ENCODE measurements around the gene MYL6B. TPM values are rescaled to one million over a fixed set of nuclear protein-coding genes. Genes with fewer than 3 reads are reported as not detected.

The MYL6B gene
- total and polyA plus RNA-seq, 12 donors, result 31.9 to 64.0 (median 49.9) TPM

DNA sequence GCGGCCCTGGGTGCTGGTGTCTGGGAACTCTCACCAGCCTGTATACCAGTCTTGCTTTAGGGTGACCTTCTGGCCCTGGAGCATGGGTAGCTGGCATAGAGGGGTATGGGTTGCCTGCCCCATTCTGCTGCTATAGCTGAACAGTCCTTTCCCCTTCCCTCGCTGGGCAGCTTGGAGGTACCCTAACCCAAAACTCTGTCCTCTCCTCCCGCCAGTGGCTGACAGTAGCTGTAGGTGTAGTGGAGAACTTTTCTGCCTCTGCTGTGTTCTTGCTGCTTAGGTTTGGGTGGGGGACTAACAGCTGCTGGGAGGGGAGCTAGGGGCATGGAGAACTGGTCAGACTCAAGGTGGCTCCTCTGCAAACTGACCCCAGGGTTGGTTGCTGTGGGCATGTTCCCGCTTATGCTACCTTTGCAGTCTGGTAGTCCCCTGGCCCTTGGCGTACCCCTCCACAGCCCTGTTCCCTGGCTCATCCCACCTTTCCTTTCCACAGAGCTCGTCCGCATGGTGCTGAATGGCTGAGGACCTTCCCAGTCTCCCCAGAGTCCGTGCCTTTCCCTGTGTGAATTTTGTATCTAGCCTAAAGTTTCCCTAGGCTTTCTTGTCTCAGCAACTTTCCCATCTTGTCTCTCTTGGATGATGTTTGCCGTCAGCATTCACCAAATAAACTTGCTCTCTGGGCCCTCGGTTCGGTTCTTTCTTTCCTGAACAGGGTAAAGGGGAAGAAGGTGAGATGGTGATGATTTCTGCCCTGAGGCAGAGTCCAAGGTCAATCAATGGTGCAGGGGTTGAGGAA, 8.7 kb downstream of the MYL6B start:
- DNase-seq, result no peak
- H3K4me1 ChIP-seq, result peaks cover 20 to 64% (median 40%) of the 10 kb centered on the region in 9 donors
- H3K4me3 ChIP-seq, result peak overlapping the region; percentile 73 to 98 (median 91)
- TF ChIP-seq, protein P1, sequence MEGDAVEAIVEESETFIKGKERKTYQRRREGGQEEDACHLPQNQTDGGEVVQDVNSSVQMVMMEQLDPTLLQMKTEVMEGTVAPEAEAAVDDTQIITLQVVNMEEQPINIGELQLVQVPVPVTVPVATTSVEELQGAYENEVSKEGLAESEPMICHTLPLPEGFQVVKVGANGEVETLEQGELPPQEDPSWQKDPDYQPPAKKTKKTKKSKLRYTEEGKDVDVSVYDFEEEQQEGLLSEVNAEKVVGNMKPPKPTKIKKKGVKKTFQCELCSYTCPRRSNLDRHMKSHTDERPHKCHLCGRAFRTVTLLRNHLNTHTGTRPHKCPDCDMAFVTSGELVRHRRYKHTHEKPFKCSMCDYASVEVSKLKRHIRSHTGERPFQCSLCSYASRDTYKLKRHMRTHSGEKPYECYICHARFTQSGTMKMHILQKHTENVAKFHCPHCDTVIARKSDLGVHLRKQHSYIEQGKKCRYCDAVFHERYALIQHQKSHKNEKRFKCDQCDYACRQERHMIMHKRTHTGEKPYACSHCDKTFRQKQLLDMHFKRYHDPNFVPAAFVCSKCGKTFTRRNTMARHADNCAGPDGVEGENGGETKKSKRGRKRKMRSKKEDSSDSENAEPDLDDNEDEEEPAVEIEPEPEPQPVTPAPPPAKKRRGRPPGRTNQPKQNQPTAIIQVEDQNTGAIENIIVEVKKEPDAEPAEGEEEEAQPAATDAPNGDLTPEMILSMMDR (IDR thresholded peaks at IDR 0.05), result no peak
- H3K36me3 ChIP-seq, result peaks cover 8 to 70% (median 63%) of the 10 kb centered on the region in 9 donors
- intact Hi-C loops (cut with DNase I), result loop anchor here in 2 of 10 donors (2.0 kb wide), 2 partner anchors 28 to 42 kb away; partner anchors contain the start of genes SMARCC2 (in 2 of the 2) and ZC3H10 (in 1 of the 2)
- peak overlapping the region in 9 of 10 donors; percentile 93 to 99 (median 97) for H3K27ac ChIP-seq
- ATAC-seq, result no peak
- no peaks in the 10 kb centered on the region for H3K9me3 ChIP-seq
- H3K27me3 ChIP-seq, result no peaks in the 10 kb centered on the region
- WGBS, 2 donors, result 38 to 48% methylated on average over 11 of the region's 11 CpGs

DNA sequence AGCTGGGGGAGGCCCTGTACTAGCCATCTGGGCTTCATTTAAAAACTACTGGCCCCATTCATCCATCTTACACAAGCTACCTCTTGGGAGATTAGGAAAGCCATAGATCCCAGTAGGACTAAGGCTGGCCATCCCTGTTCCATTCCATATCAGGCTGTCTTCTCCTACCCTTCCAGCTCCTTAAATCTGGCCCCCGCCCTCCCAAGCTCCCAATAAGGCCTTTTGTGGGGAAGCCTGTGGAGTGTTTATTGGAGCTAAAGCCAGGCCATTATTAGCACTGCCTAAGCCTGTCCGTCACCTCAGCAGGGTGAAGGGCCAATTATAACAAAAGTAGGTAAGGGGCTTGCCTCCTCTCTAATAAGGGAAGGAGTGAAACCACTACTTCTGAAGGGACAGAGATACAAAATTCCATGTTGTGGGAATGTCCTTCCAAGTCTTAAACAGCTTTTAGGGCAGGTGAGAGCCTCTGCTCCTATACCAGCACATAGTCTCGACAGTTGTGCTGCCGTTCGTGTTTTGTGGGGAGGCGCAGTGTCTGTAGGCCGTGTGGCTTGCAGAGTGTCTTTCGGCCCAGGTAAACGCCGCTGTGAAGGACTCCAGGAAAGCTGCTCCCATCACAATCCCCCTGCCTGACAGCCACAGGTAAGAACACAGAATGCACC, 9.4 kb downstream of the MYL6B start:
- 59 to 70% methylated on average over 10 of the region's 10 CpGs for WGBS, 2 donors
- Histone ChIP-seq H3K36me3 (peaks cover 8 to 77% (median 71%) of the 10 kb centered on the region in 9 donors), H3K27ac (peak overlapping the region in 7 of 10 donors; percentile 93 to 99 (median 97)), H3K27me3 (no peaks in the 10 kb centered on the region), H3K4me1 (peaks cover 20 to 59% (median 39%) of the 10 kb centered on the region in 9 donors), H3K4me3 (peak overlapping the region in 5 of 10 donors; percentile 73 to 95 (median 83)), H3K9me3 (no peaks in the 10 kb centered on the region)
- ATAC-seq (no peak), DNase-seq (no peak)
- intact Hi-C loops (cut with DNase I), result loop anchor here in 2 of 10 donors (2.0 kb wide), 2 partner anchors 27 to 43 kb away; partner anchors contain the start of genes SMARCC2 (in 2 of the 2) and ZC3H10 (in 1 of the 2)
- TF ChIP-seq, protein P1 (IDR thresholded peaks at IDR 0.05), result no peak

DNA sequence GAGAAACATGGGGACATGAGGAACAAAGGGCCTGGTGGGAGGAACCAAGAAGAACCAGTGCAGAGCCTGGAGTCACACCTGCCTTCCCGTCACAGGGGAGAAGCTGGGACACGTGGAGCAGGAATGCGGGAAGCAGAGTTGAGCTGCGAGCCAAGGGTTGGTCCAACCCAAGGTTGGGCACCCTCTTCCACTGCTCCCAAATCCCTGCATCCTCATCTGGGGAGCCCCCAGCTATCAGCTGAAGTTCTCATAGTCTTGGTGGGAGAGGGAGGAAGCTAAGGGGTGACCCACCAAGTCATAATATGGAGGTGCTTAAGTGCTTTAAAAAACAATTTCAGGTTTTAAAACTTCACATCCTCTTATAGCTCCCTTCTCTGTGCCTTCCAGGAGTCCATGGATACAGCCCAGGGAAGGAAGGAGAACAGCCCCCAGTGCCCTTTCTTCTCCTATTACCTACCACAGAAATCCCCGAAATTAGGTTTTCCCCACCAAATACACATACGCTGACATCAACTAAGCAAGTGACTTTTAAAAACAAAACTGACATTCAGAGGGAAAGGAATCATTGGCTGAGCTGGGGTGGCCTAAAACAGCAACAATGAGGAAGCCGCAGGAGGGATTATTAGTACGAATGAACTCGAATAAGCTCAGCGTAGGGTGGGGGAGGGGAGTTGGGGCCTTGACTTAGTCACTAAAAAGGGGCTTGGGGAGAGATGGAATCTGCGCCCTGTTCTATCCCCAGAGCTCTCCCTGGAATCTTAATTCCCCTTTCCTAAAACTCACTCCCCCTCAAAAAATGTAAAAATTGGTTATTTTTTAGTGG, 10.3 kb downstream of the MYL6B start:
- TF ChIP-seq, protein P1 (IDR thresholded peaks at IDR 0.05), result no peak
- ATAC-seq (no peak), DNase-seq (no peak)
- H3K27ac ChIP-seq, result peak overlapping the region in 4 of 10 donors; percentile 8 to 97 (median 94)
- no peaks in the 10 kb centered on the region for H3K9me3 ChIP-seq
- peaks cover 8 to 86% (median 78%) of the 10 kb centered on the region in 9 donors for H3K36me3 ChIP-seq
- no peaks in the 10 kb centered on the region for H3K27me3 ChIP-seq
- intact Hi-C loops (cut with DNase I), result no loop called here
- H3K4me3 ChIP-seq, result no peak overlapping the region
- whole genome bisulfite sequencing, 2 donors, result 52 to 55% methylated on average over 11 of the region's 11 CpGs
- H3K4me1 ChIP-seq, result peaks cover 17 to 50% (median 34%) of the 10 kb centered on the region in 9 donors

Data from heart right ventricle (tissue), 16 donors.